GM23338 (cell line): ENCODE measurements around the gene STX8. TPM values are rescaled to one million over a fixed set of nuclear protein-coding genes. Genes with fewer than 3 reads are reported as not detected.

Experiments
- ATAC-seq: fragments of 200-7000 bp; cut with Tn5 transposase; 3 replicates; pipeline ENCODE4 v1.9.1; 2020
- DNase-seq: peaks from one replicate; pipeline ENCODE4 v3.0.0-alpha.2; 2015; ENCODE audit warnings: low spot score
- H2AFZ ChIP-seq: fragments of 200-600 bp; sonication (generic); 2 replicates; pipeline ENCODE4 v1.8.0; 2016; ENCODE audit warnings: antibody characterized with exemption, mild to moderate bottlenecking, moderate library complexity
- H3F3A ChIP-seq: fragments of 200-600 bp; sonication (generic); replicated peaks from 2 replicates; pipeline ENCODE4 v1.8.0; 2017; ENCODE audit warnings: antibody characterized with exemption, mixed run types, low read depth
- H3K27ac ChIP-seq: fragments of 200-600 bp; sonication (generic); 2 replicates; pipeline ENCODE4 v1.6.1; 2016; ENCODE audit warnings: low read depth
- H3K27me3 ChIP-seq: fragments of 200-600 bp; sonication (generic); 2 replicates; pipeline ENCODE4 v1.8.0; 2016; ENCODE audit warnings: mild to moderate bottlenecking, mixed run types, moderate library complexity; ENCODE audit not compliant: insufficient read depth
- H3K36me3 ChIP-seq: fragments of 200-600 bp; sonication (generic); 2 replicates; pipeline ENCODE4 v1.8.0; 2016; ENCODE audit warnings: mild to moderate bottlenecking; ENCODE audit not compliant: insufficient read depth
- H3K4me1 ChIP-seq: fragments of 200-600 bp; sonication (generic); 2 replicates; pipeline ENCODE4 v1.8.0; 2016; ENCODE audit warnings: mild to moderate bottlenecking, moderate library complexity; ENCODE audit not compliant: insufficient read depth
- H3K4me2 ChIP-seq: fragments of 200-600 bp; sonication (generic); 2 replicates; pipeline ENCODE4 v1.7.1; 2017; ENCODE audit warnings: mixed run types
- H3K4me3 ChIP-seq: fragments of 200-600 bp; sonication (generic); 2 replicates; pipeline ENCODE4 v1.6.1; 2016; ENCODE audit warnings: mixed run types
- H3K79me2 ChIP-seq: fragments of 200-600 bp; sonication (generic); replicated peaks from 2 replicates; pipeline ENCODE4 v1.8.0; 2017; ENCODE audit warnings: mild to moderate bottlenecking; ENCODE audit not compliant: insufficient read depth
- H3K9me2 ChIP-seq: fragments of 200-600 bp; sonication (generic); 2 replicates; pipeline ENCODE4 v1.8.0; 2017; ENCODE audit not compliant: insufficient read depth
- H4K20me1 ChIP-seq: fragments of 200-600 bp; sonication (generic); replicated peaks from 2 replicates; pipeline ENCODE4 v1.8.0; 2017; ENCODE audit warnings: mild to moderate bottlenecking; ENCODE audit not compliant: insufficient read depth
- H3K27ac Mint-ChIP-seq: 2 replicates; pipeline ENCODE4 v1.8.0; 2020; ENCODE audit warnings: inconsistent platforms, mild to moderate bottlenecking, moderate library complexity, mixed read lengths
- H3K27me3 Mint-ChIP-seq: 3 replicates; pipeline ENCODE4 v1.8.0; 2022; ENCODE audit warnings: low read depth, mild to moderate bottlenecking, moderate library complexity, mixed read lengths, inconsistent platforms; ENCODE audit not compliant: insufficient read depth, poor library complexity
- H3K36me3 Mint-ChIP-seq: 3 replicates; pipeline ENCODE4 v1.8.0; 2021; ENCODE audit warnings: low read depth, mild to moderate bottlenecking, inconsistent platforms, moderate library complexity, mixed read lengths
- H3K4me1 Mint-ChIP-seq: 3 replicates; pipeline ENCODE4 v1.8.0; 2020; ENCODE audit warnings: mild to moderate bottlenecking, inconsistent platforms, mixed read lengths
- H3K4me3 Mint-ChIP-seq: 3 replicates; pipeline ENCODE4 v1.8.0; 2021; ENCODE audit warnings: moderate library complexity, mild to moderate bottlenecking, inconsistent platforms, mixed read lengths
- H3K9me3 Mint-ChIP-seq: 3 replicates; pipeline ENCODE4 v1.8.0; 2020; ENCODE audit warnings: moderate library complexity, mild to moderate bottlenecking, inconsistent platforms, mixed read lengths
- CREB1 ChIP-seq: fragments of 250-450 bp; sonication (Bioruptor Pico); IDR thresholded peaks from 2 replicates; pipeline ENCODE4 v1.5.0; 2020; ENCODE audit warnings: low read depth, mild to moderate bottlenecking, moderate library complexity
- CTCF ChIP-seq, 2 experiments: fragments of 200-600 bp in 1 of 2; sonication (generic) in 1 of 2; conservative IDR thresholded peaks; 2 replicates each; pipeline versions ENCODE4 v1.5.1 to v1.6.1; 2016 to 2017; ENCODE audit warnings: antibody characterized with exemption in 2 of 2, low read depth in 2 of 2, mild to moderate bottlenecking in 2 of 2, moderate library complexity in 1 of 2
- EZH2 ChIP-seq: fragments of 200-600 bp; sonication (generic); IDR thresholded peaks from one replicate; pipeline ENCODE4 v1.8.0; 2017; ENCODE audit warnings: antibody characterized with exemption, mild to moderate bottlenecking, low read depth; ENCODE audit not compliant: unreplicated experiment
- EZH2phosphoT487 ChIP-seq: fragments of 200-600 bp; sonication (generic); IDR thresholded peaks from one replicate; pipeline ENCODE4 v1.8.1; 2018; ENCODE audit warnings: antibody characterized with exemption; ENCODE audit not compliant: unreplicated experiment
- JUNB ChIP-seq: IDR thresholded peaks from one replicate; pipeline ENCODE4 v1.6.1; 2016; ENCODE audit warnings: antibody characterized with exemption; ENCODE audit not compliant: unreplicated experiment
- NANOG ChIP-seq: IDR thresholded peaks from 2 replicates; pipeline ENCODE4 v1.6.1; 2016; ENCODE audit warnings: antibody characterized with exemption, borderline replicate concordance
- REST ChIP-seq: IDR thresholded peaks from one replicate; pipeline ENCODE4 v1.6.1; 2018; ENCODE audit warnings: antibody characterized with exemption; ENCODE audit not compliant: unreplicated experiment
- ZNF114 ChIP-seq: fragments of 250-450 bp; sonication (Bioruptor Pico); IDR thresholded peaks from 2 replicates; pipeline ENCODE4 v1.5.0; 2020; ENCODE audit warnings: mild to moderate bottlenecking, moderate library complexity
- ZNF331 ChIP-seq: fragments of 250-450 bp; sonication (Bioruptor Pico); IDR thresholded peaks from 2 replicates; pipeline ENCODE4 v1.5.0; 2020; ENCODE audit warnings: low read depth, mild to moderate bottlenecking, moderate library complexity
- ZNF462 ChIP-seq: fragments of 250-450 bp; sonication (Bioruptor Pico); IDR thresholded peaks from 2 replicates; pipeline ENCODE4 v1.5.0; 2020; ENCODE audit warnings: mild to moderate bottlenecking, moderate library complexity
- polyA plus RNA-seq: library from polyadenylated mRNA; unstranded; fragments of >200 nt; fragmentation: Nextera tagmentation; extraction: Ambion mirVana; gene quantifications from 2 replicates; pipeline ENCODE4 v1.2.1, GENCODE V29; 2016
- total RNA-seq: library from RNA; depleted of rRNA; stranded (reverse); fragments of >200 nt; shearing (Covaris generic); gene quantifications from 2 replicates; pipeline ENCODE4 v1.2.3, GENCODE V29; 2014

STX8 gene
- total and polyA plus RNA-seq, 2 experiments from 2014 or later = 59.4 to 82.3 TPM

- no peak overlapping the region for H3K27ac ChIP-seq
- peaks cover 10% of the 10 kb centered on the region for H3K4me1 ChIP-seq
- peaks cover 27% of the 10 kb centered on the region for H3K4me1 Mint-ChIP-seq
- TF ChIP-seq EZH2 (no peak), ZNF114 (no peak), EZH2phosphoT487 (no peak), ZNF331 (CRISPR knock-in tag) (no peak), REST (no peak), NANOG (no peak), ZNF462 (no peak), CTCF (conservative IDR thresholded peaks at IDR 0.05; ENCODE audit: low read depth in 2 of 2) (no peak), JUNB (no peak), CREB1 (CRISPR knock-in tag) (no peak)
- H3K4me3 Mint-ChIP-seq = no peak overlapping the region
- 0 out of 3 replicates have a peak, but pooled peaks cover 2% of the 10 kb centered on the region for H3K9me3 Mint-ChIP-seq
- H4K20me1 ChIP-seq = no peaks in the 10 kb centered on the region
- peaks cover 23% of the 10 kb centered on the region for H3K27me3 Mint-ChIP-seq
- no peaks in the 10 kb centered on the region for H3F3A ChIP-seq
- H3K36me3 Mint-ChIP-seq = no peaks in the 10 kb centered on the region
- ATAC-seq (peak; percentile 97), DNase-seq (peak; percentile 59)
- no peaks in the 10 kb centered on the region for H3K79me2 ChIP-seq
- H3K4me2 ChIP-seq = no peak overlapping the region
- H3K4me3 ChIP-seq = no peak overlapping the region
- H3K27ac Mint-ChIP-seq = no peak overlapping the region; the same call in 1 of the 2 replicates
- no peaks in the 10 kb centered on the region for H3K27me3 ChIP-seq
- H3K36me3 ChIP-seq = no peaks in the 10 kb centered on the region
- H3K9me2 ChIP-seq = no peaks in the 10 kb centered on the region
- no peak overlapping the region for H2AFZ ChIP-seq
Measured at GRCh38 chr17:9343516-9343915, 232.1 kb downstream of the STX8 start.
